HCT116 (cell line): ENCODE measurements around the gene SLC28A3. TPM values are rescaled to one million over a fixed set of nuclear protein-coding genes. Genes with fewer than 3 reads are reported as not detected.

Source experiments
- ATAC-seq: fragments of 200-7000 bp; cut with Tn5 transposase; 2 replicates; pipeline ENCODE4 v1.9.1; 2020; ENCODE audit warnings: mild to moderate bottlenecking, moderate library complexity
- BruUV-seq: library from RNA; stranded (reverse); fragments of 400-500 nt; replicated peaks from 2 replicates; lab custom pipeline; 2021; lab: Mats Ljungman, UMichigan
- CTCF ChIA-PET: fragments of 300-600 bp; sonication (Branson Sonifier 250); formaldehyde crosslinking; loops from one replicate; lab custom pipeline; 2021; ENCODE audit warnings: antibody characterized with exemption; lab: Charles Lee
- POLR2A ChIA-PET: fragments of 300-600, 350-600 bp; sonication (Branson Sonifier 250); formaldehyde crosslinking; loops from one replicate; lab custom pipeline; 2021; ENCODE audit warnings: antibody characterized with exemption; lab: Charles Lee
- RAD21 ChIA-PET, 2 experiments: fragments of 300-600 bp; sonication (Branson Sonifier 250); formaldehyde crosslinking; loops; one replicate each; lab custom pipeline; 2023; ENCODE audit warnings: low total read pairs in 2 of 2; ENCODE audit not compliant: uncharacterized antibody in 2 of 2, unreplicated experiment in 2 of 2, low non-redundant PET in 1 of 2; lab: Charles Lee
- DNase-seq: peaks from one replicate; pipeline ENCODE4 v3.0.0-alpha.2; 2010; ENCODE audit warnings: low read depth, low spot score
- H2AFZ ChIP-seq: fragments of 200-600 bp; shearing (Covaris generic), sonication (generic); 2 replicates; pipeline ENCODE4 v1.6.1; 2017; ENCODE audit warnings: low read depth, mixed run types, mixed read lengths, antibody characterized with exemption, low read length; ENCODE audit not compliant: poor library complexity, severe bottlenecking
- H3K27ac ChIP-seq: 2 replicates; pipeline ENCODE4 v1.5.1; 2012; ENCODE audit warnings: low read depth, low read length
- H3K27me3 ChIP-seq: fragments of 200-600 bp; sonication (generic); 2 replicates; pipeline ENCODE4 v1.6.1; 2016; ENCODE audit warnings: mixed run types, low read length, mixed read lengths; ENCODE audit not compliant: insufficient read depth
- H3K36me3 ChIP-seq, 2 experiments: fragments of 200-500 bp in 1 of 2; fragments of 200-600 bp in 1 of 2; sonication (Bioruptor generic) in 1 of 2; sonication (generic) in 1 of 2; 2 replicates each; pipeline versions ENCODE4 v1.5.1 to v1.6.1; 2014 to 2016; ENCODE audit warnings: low read length in 2 of 2, inconsistent platforms in 1 of 2, mixed read lengths in 1 of 2, mixed run types in 1 of 2; ENCODE audit not compliant: insufficient read depth in 2 of 2, control insufficient read depth in 1 of 2
- H3K4me1 ChIP-seq, 2 experiments: fragments of 200-600 bp in 1 of 2; sonication (generic) in 1 of 2; 2 replicates each; pipeline versions ENCODE4 v1.5.1 to v1.6.1; 2012 to 2017; ENCODE audit warnings: low read length in 2 of 2, inconsistent platforms in 1 of 2, mild to moderate bottlenecking in 1 of 2, mixed read lengths in 1 of 2, mixed run types in 1 of 2, moderate library complexity in 1 of 2; ENCODE audit not compliant: insufficient read depth in 2 of 2, control insufficient read depth in 1 of 2
- H3K4me2 ChIP-seq: fragments of 200-600 bp; sonication (generic); 2 replicates; pipeline ENCODE4 v1.6.1; 2017; ENCODE audit warnings: mixed run types, low read length, mixed read lengths
- H3K4me3 ChIP-seq, 2 experiments: fragments of 200-600 bp in 1 of 2; sonication (generic) in 1 of 2; replicated peaks in 1 of 2; 2 replicates each; pipeline ENCODE4 v1.5.1; 2011 to 2016; ENCODE audit warnings: low read length in 2 of 2, control low read depth in 1 of 2, low read depth in 1 of 2, mild to moderate bottlenecking in 1 of 2, mixed read lengths in 1 of 2, mixed run types in 1 of 2
- H3K79me2 ChIP-seq: fragments of 200-600 bp; sonication (generic); 2 replicates; pipeline ENCODE4 v1.6.1; 2017; ENCODE audit warnings: mild to moderate bottlenecking, mixed run types, low read length, moderate library complexity, mixed read lengths; ENCODE audit not compliant: insufficient read depth
- H3K9ac ChIP-seq: fragments of 200-600 bp; sonication (generic); 2 replicates; pipeline ENCODE4 v1.6.1; 2016; ENCODE audit warnings: low read length, mixed read lengths
- H3K9me2 ChIP-seq: fragments of 200-600 bp; sonication (generic), shearing (Covaris generic); 2 replicates; pipeline ENCODE4 v1.6.1; 2017; ENCODE audit warnings: mixed run types, mild to moderate bottlenecking, moderate library complexity; ENCODE audit not compliant: insufficient read depth
- H3K9me3 ChIP-seq, 2 experiments: fragments of 200-500 bp in 1 of 2; fragments of 200-600 bp in 1 of 2; sonication (Bioruptor generic) in 1 of 2; sonication (generic) in 1 of 2; 2 replicates each; pipeline ENCODE4 v1.6.1; 2014 to 2017; ENCODE audit warnings: low read length in 2 of 2, mixed read lengths in 2 of 2, inconsistent platforms in 1 of 2, low read depth in 1 of 2, mild to moderate bottlenecking in 1 of 2, mixed run types in 1 of 2, moderate library complexity in 1 of 2; ENCODE audit not compliant: control insufficient read depth in 1 of 2, insufficient read depth in 1 of 2
- H4K20me1 ChIP-seq: fragments of 200-600 bp; sonication (generic), shearing (Covaris generic); 2 replicates; pipeline ENCODE4 v1.6.1; 2017; ENCODE audit warnings: mixed run types, mild to moderate bottlenecking, moderate library complexity; ENCODE audit not compliant: insufficient read depth
- EZH2 ChIP-seq: fragments of 200-600 bp; sonication (generic); IDR thresholded peaks from 2 replicates; pipeline ENCODE4 v1.6.1; 2017; ENCODE audit warnings: antibody characterized with exemption, mixed run types
- EZH2phosphoT487 ChIP-seq: fragments of 200-600 bp; IDR thresholded peaks from 2 replicates; pipeline ENCODE4 v1.6.1; 2018; ENCODE audit warnings: antibody characterized with exemption, borderline replicate concordance
- FOSL1 ChIP-seq: IDR thresholded peaks from 2 replicates; pipeline ENCODE4 v1.6.1; 2012; ENCODE audit warnings: low read depth
- SIN3A ChIP-seq: IDR thresholded peaks from 2 replicates; pipeline ENCODE4 v1.6.1; 2012; ENCODE audit warnings: low read depth
- SP1 ChIP-seq: IDR thresholded peaks from 2 replicates; pipeline ENCODE4 v1.6.1; 2012; ENCODE audit warnings: low read depth
- SRF ChIP-seq: IDR thresholded peaks from 2 replicates; pipeline ENCODE4 v1.6.1; 2012; ENCODE audit warnings: low read depth
- ZFX ChIP-seq: fragments of 450-650 bp; IDR thresholded peaks from 2 replicates; pipeline ENCODE4 v1.6.1; 2017
- ZNF274 ChIP-seq: fragments of 200-500 bp; sonication (Bioruptor generic); IDR thresholded peaks from 2 replicates; pipeline ENCODE4 v1.6.1; 2014; ENCODE audit warnings: mild to moderate bottlenecking, low read depth, low read length, inconsistent platforms
- intact Hi-C: fragments of 100-400 bp; cut with micrococcal nuclease; formaldehyde crosslinking; loops from 2 replicates; pipeline ENCODE4 v1.10.0; 2022
- total RNA-seq: library from RNA; stranded (reverse); gene quantifications from one replicate; pipeline ENCODE4 v1.2.1, GENCODE V29; 2021; ENCODE audit not compliant: unreplicated experiment
- TF ChIP-seq, protein P1 (sequence below), 3 experiments: fragments of 200-600 bp in 1 of 3; sonication (generic) in 1 of 3; IDR thresholded peaks in 2 of 3; conservative IDR thresholded peaks in 1 of 3; 2 replicates each; pipeline ENCODE4 v1.5.1; 2012 to 2017; ENCODE audit warnings: low read depth in 2 of 3, low read length in 2 of 3, antibody characterized with exemption in 1 of 3, borderline replicate concordance in 1 of 3, control low read depth in 1 of 3, mild to moderate bottlenecking in 1 of 3, mixed read lengths in 1 of 3, mixed run types in 1 of 3, moderate library complexity in 1 of 3; ENCODE audit not compliant: insufficient read depth in 1 of 3
- TF ChIP-seq, protein P2 (sequence below): IDR thresholded peaks from 2 replicates; pipeline ENCODE4 v1.6.1; 2012
- TF ChIP-seq, protein P3 (sequence below): IDR thresholded peaks from 2 replicates; pipeline ENCODE4 v1.6.1; 2012

The SLC28A3 gene
- total RNA-seq, 1 experiment from 2014 or later = not detected

DNA sequence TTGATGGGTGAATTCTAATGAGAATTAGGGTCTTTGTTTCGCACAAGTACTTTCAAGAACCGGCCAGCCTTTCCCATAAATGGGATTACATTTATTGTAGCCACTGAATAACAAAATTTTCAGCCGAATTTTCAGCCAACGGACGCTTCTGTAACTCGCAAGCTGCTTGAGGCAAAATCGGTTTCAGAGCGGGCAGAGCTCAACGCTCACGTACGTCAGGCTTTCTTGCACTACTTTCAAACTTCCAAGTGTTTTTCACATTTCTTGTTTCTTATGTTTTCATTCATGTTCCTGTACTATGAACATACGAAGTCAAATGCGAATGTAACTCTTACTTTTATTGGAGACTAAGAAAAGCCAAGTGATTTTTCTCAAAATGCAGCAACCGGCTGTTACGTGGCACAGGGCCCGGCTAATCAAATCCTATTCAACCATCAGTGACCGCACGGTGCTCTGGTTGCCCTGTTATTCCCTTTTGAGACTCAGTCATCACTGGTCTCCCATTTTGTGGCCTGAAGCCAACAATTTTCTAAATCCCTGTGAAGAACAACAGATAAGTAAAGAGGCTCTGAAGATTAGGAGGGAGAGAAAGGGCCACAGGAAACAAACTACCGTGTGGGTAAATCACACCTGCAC is 68.5 kb downstream of the SLC28A3 start:
- Histone ChIP-seq H3K4me3 (no peak overlapping the region), H4K20me1 (no peaks in the 10 kb centered on the region), H3K4me2 (no peak overlapping the region), H2AFZ (no peak overlapping the region), H3K27ac (no peak overlapping the region), H3K36me3 (no peaks in the 10 kb centered on the region), H3K9me3 (no peaks in the 10 kb centered on the region), H3K9ac (no peak overlapping the region), H3K79me2 (no peaks in the 10 kb centered on the region), H3K27me3 (no peaks in the 10 kb centered on the region), H3K4me1 (peaks cover 0 to under 1% of the 10 kb centered on the region in 2 experiments; a peak in 1 of 4 replicates), H3K9me2 (no peaks in the 10 kb centered on the region)
- DNase-seq = no peak
- RAD21 ChIA-PET = no interaction called here
- TF ChIP-seq SIN3A = no peak
- BruUV-seq = no TSS peak
- POLR2A ChIA-PET = no interaction called here
- CTCF ChIA-PET = no interaction called here
- intact Hi-C loops = no loop called here
- ATAC-seq = no peak

DNA sequence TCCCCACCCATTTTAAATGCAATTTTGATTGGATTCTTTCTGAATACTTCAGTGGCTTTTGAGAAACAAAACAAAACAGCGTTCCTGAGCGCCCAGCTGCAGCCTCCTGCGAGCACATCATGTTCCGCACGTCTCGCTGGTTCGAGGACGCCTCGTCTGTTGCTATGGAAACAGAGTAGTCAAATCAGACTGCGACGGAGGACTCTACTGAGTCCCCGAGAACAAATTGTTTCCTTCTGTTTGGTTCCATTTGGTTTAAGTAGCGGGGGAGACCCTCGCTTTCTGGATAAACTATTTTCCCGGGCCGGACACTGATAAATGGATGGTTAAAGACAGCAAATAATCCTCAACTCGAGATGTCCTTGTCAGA is 69.0 kb downstream of the SLC28A3 start:
- no peak overlapping the region for H3K4me2 ChIP-seq
- H2AFZ ChIP-seq = no peak overlapping the region
- no TSS peak for BruUV-seq
- DNase-seq = no peak
- H3K9me2 ChIP-seq = no peaks in the 10 kb centered on the region
- ATAC-seq = no peak
- H3K9me3 ChIP-seq = no peaks in the 10 kb centered on the region
- H3K79me2 ChIP-seq = no peaks in the 10 kb centered on the region
- TF ChIP-seq, protein P1, sequence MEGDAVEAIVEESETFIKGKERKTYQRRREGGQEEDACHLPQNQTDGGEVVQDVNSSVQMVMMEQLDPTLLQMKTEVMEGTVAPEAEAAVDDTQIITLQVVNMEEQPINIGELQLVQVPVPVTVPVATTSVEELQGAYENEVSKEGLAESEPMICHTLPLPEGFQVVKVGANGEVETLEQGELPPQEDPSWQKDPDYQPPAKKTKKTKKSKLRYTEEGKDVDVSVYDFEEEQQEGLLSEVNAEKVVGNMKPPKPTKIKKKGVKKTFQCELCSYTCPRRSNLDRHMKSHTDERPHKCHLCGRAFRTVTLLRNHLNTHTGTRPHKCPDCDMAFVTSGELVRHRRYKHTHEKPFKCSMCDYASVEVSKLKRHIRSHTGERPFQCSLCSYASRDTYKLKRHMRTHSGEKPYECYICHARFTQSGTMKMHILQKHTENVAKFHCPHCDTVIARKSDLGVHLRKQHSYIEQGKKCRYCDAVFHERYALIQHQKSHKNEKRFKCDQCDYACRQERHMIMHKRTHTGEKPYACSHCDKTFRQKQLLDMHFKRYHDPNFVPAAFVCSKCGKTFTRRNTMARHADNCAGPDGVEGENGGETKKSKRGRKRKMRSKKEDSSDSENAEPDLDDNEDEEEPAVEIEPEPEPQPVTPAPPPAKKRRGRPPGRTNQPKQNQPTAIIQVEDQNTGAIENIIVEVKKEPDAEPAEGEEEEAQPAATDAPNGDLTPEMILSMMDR (IDR thresholded peaks at IDR 0.05 in 2 of 3, conservative IDR thresholded peaks at IDR 0.05 in 1 of 3; ENCODE audit: borderline replicate concordance in 1 of 3, insufficient read depth in 1 of 3, low read depth in 2 of 3, low read length in 2 of 3) = no peak
- no peak for TF ChIP-seq SIN3A
- TF ChIP-seq SRF = no peak
- no peak for TF ChIP-seq FOSL1
- TF ChIP-seq SP1 = no peak
- TF ChIP-seq ZFX = no peak
- TF ChIP-seq ZNF274 = no peak
- TF ChIP-seq, protein P2, sequence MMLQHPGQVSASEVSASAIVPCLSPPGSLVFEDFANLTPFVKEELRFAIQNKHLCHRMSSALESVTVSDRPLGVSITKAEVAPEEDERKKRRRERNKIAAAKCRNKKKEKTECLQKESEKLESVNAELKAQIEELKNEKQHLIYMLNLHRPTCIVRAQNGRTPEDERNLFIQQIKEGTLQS = no peak
- TF ChIP-seq, protein P3, sequence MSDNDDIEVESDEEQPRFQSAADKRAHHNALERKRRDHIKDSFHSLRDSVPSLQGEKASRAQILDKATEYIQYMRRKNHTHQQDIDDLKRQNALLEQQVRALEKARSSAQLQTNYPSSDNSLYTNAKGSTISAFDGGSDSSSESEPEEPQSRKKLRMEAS = no peak
- no peak for TF ChIP-seq EZH2phosphoT487
- TF ChIP-seq EZH2 = no peak
- intact Hi-C loops = no loop called here
- CTCF ChIA-PET = no interaction called here
- no peaks in the 10 kb centered on the region for H3K27me3 ChIP-seq
- no peak overlapping the region for H3K27ac ChIP-seq
- no peak overlapping the region for H3K4me3 ChIP-seq
- no peaks in the 10 kb centered on the region for H4K20me1 ChIP-seq
- H3K36me3 ChIP-seq = no peaks in the 10 kb centered on the region
- POLR2A ChIA-PET = no interaction called here
- RAD21 ChIA-PET = no interaction called here
- no peaks in the 10 kb centered on the region for H3K4me1 ChIP-seq
- H3K9ac ChIP-seq = no peak overlapping the region
